T-cell (primary cell): ENCODE measurements around the gene CORIN. TPM values are rescaled to one million over a fixed set of nuclear protein-coding genes. Genes with fewer than 3 reads are reported as not detected.
"Not testable (repeated sequence)": the region's sequence is repeated elsewhere in the genome, so short reads cannot be mapped to it uniquely, and the experiment has no call there.

Experiments
- ATAC-seq, 4 experiments: fragments of 200-7000 bp in 3 of 4; fragments of 150-1000 bp in 1 of 4; cut with Tn5 transposase; replicated peaks in 1 of 4; 1 replicate in 3 of 4; 2 replicates in 1 of 4; pipeline ENCODE4 v1.10.0; 2021; ENCODE audit warnings: moderate library complexity in 3 of 4, mild to moderate bottlenecking in 2 of 4, moderate number of reproducible peaks in 1 of 4
- CTCF ChIA-PET, 2 donors: fragments of 300-600 bp; sonication (Branson Sonifier 250); formaldehyde crosslinking; loops; one replicate each; lab custom pipeline; 2022; ENCODE audit warnings: antibody characterized with exemption in 2 of 2; lab: Charles Lee
- POLR2A ChIA-PET, 2 donors: fragments of 300-600 bp; sonication (Branson Sonifier 250); formaldehyde crosslinking; loops; one replicate each; lab custom pipeline; 2022; ENCODE audit warnings: antibody characterized with exemption in 2 of 2; lab: Charles Lee
- DNase-seq, 35 experiments: peaks; one replicate each; pipeline versions ENCODE4 v3.0.0 to v3.0.0-alpha.2; 2013 to 2023
- H3K27ac ChIP-seq: one replicate; pipeline ENCODE4 v1.5.1; 2013; ENCODE audit warnings: low read length
- H3K27me3 ChIP-seq, 2 experiments: replicated peaks in 1 of 2; 1 replicate in 1 of 2; 2 replicates in 1 of 2; pipeline versions ENCODE4 v1.6.1 to v1.7.0; 2013; ENCODE audit warnings: low read length in 1 of 2, mixed read lengths in 1 of 2; ENCODE audit not compliant: control insufficient read depth in 2 of 2, insufficient read depth in 2 of 2; ENCODE audit errors: extremely low read depth in 1 of 2
- H3K36me3 ChIP-seq, 2 donors: 1 replicate in 1 of 2; 2 replicates in 1 of 2; pipeline versions ENCODE4 v1.6.1 to v1.7.0; 2013; ENCODE audit warnings: low read length in 1 of 2; ENCODE audit not compliant: control insufficient read depth in 2 of 2, insufficient read depth in 1 of 2; ENCODE audit errors: extremely low read depth in 1 of 2
- H3K4me1 ChIP-seq, 2 experiments: 1 replicate in 1 of 2; 2 replicates in 1 of 2; pipeline versions ENCODE4 v1.6.1 to v1.7.0; 2013; ENCODE audit warnings: low read length in 2 of 2, mixed read lengths in 1 of 2; ENCODE audit not compliant: insufficient read depth in 2 of 2, control insufficient read depth in 1 of 2; ENCODE audit errors: extremely low read depth in 1 of 2
- H3K4me3 ChIP-seq, 2 donors: 1 replicate in 1 of 2; 2 replicates in 1 of 2; pipeline versions ENCODE4 v1.5.1 to v1.7.0; 2013; ENCODE audit warnings: mild to moderate bottlenecking in 2 of 2, low read length in 1 of 2, moderate library complexity in 1 of 2; ENCODE audit not compliant: control insufficient read depth in 1 of 2; ENCODE audit errors: extremely low read depth in 1 of 2
- H3K9me3 ChIP-seq: 2 replicates; pipeline ENCODE4 v1.7.0; 2013
- H3K27ac Mint-ChIP-seq, 2 donors: one replicate each; pipeline ENCODE4 v1.8.0; 2020 to 2021; ENCODE audit warnings: mild to moderate bottlenecking in 2 of 2, mixed read lengths in 2 of 2
- H3K27me3 Mint-ChIP-seq, 2 donors: one replicate each; pipeline ENCODE4 v1.8.0; 2021 to 2022; ENCODE audit warnings: mixed read lengths in 2 of 2
- H3K36me3 Mint-ChIP-seq: one replicate; pipeline ENCODE4 v1.8.0; 2021; ENCODE audit warnings: mixed read lengths
- H3K4me1 Mint-ChIP-seq, 3 donors: one replicate each; pipeline ENCODE4 v1.8.0; 2020 to 2022; ENCODE audit warnings: mixed read lengths in 3 of 3, mild to moderate bottlenecking in 1 of 3
- H3K4me3 Mint-ChIP-seq, 3 donors: one replicate each; pipeline ENCODE4 v1.8.0; 2020 to 2022; ENCODE audit warnings: mild to moderate bottlenecking in 3 of 3, mixed read lengths in 3 of 3, moderate library complexity in 3 of 3
- H3K9me3 Mint-ChIP-seq, 3 donors: one replicate each; pipeline ENCODE4 v1.8.0; 2020 to 2022; ENCODE audit warnings: mixed read lengths in 3 of 3
- WGBS: methylation state at CpG from one replicate; pipeline ENCODE4 v1.1.5; 2013; ENCODE audit warnings: missing lambda C conversion rate; ENCODE audit not compliant: insufficient coverage; 5-methylcytosine and 5-hydroxymethylcytosine counted together
- total RNA-seq, 35 experiments: library from RNA in 6 of 35; stranded (reverse) in 6 of 35; fragments of 120-200 nt in 1 of 35; gene quantifications; one replicate each; pipeline versions ENCODE4 v1.2.1 to v1.2.4 and lab custom pipeline; 2013 to 2026

The CORIN gene
- total RNA-seq, 5 donors from 2014 or later (not counting 1 experiment from before 2014, with no cell fraction given) = 0.44 to 0.86 (median 0.55) TPM; not detected in 1

GRCh38 chr4:47753316-47753715 lies 84.6 kb downstream of the CORIN start:
- H3K36me3 Mint-ChIP-seq, H3K27ac ChIP-seq, H3K27ac Mint-ChIP-seq, H3K27me3 ChIP-seq, H3K9me3 ChIP-seq, POLR2A ChIA-PET, H3K4me3 Mint-ChIP-seq, H3K4me3 ChIP-seq, H3K36me3 ChIP-seq, ATAC-seq, DNase-seq, H3K4me1 ChIP-seq, CTCF ChIA-PET, H3K4me1 Mint-ChIP-seq: not testable (repeated sequence)
- 95% methylated on average over 4 of the region's 9 CpGs for WGBS
- H3K9me3 Mint-ChIP-seq = peaks cover 7 to 16% (median 9%) of the 10 kb centered on the region in 3 donors
- H3K27me3 Mint-ChIP-seq = peaks cover 8 to 40% of the 10 kb centered on the region in 2 donors

DNA sequence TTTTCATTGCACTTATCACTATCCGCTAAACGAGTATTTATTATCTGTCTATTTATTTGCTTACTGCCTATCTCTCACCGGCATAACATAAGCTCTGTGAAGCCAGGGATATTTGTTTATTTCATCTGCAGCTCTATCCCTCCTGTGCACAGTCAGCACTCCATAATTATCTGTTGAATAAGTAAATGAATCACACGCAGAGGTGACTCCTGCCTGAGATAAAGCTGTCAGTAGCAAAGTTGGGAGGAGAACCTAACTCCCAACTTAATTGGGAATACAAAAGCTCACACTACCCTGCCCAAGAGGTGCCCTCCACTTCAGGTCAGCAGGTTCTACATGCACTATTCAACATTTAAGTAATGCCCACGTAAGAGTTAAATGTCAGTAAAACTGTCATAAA lies 85.7 kb downstream of the CORIN start:
- peaks cover 8 to 38% of the 10 kb centered on the region in 2 donors for H3K27me3 Mint-ChIP-seq
- no peaks in the 10 kb centered on the region for H3K36me3 ChIP-seq
- ATAC-seq = no peak
- ChIA-PET POLR2A (no interaction called here), CTCF (no interaction called here)
- H3K4me3 Mint-ChIP-seq = no peak overlapping the region
- no peaks in the 10 kb centered on the region for H3K9me3 ChIP-seq
- H3K27ac ChIP-seq = no peak overlapping the region
- no peaks in the 10 kb centered on the region for H3K4me1 ChIP-seq
- H3K27ac Mint-ChIP-seq = no peak overlapping the region
- no peaks in the 10 kb centered on the region for H3K4me1 Mint-ChIP-seq
- H3K36me3 Mint-ChIP-seq = no peaks in the 10 kb centered on the region
- H3K9me3 Mint-ChIP-seq = peaks cover 7 to 16% (median 9%) of the 10 kb centered on the region in 3 donors
- no peaks in the 10 kb centered on the region for H3K27me3 ChIP-seq
- WGBS = 100% methylated on average over 1 of the region's 5 CpGs
- no peak overlapping the region for H3K4me3 ChIP-seq
- DNase-seq = no peak

DNA sequence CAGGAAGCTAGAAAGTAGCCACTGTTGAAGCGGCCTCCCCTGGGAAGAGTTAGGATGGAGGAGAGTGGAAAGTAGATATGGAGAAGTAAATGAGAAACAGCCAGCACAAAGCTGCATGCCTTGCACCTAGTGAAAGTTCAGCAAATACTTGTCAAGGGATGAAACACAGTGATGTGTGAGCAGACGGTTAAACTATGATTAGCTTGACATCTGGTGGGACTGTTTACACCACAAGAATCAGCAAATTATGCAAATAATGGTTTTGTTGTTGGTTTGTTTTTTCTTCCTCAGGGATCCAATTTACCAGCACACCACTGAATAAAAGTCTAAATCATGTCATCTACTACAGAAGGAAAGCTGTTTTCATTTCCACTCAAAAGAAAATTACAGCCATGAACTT lies 87.1 kb downstream of the CORIN start:
- ChIA-PET POLR2A (no interaction called here), CTCF (no interaction called here)
- Mint-ChIP-seq H3K4me3 (no peak overlapping the region), H3K27ac (no peak overlapping the region), H3K4me1 (no peaks in the 10 kb centered on the region), H3K9me3 (peaks cover 7 to 16% (median 9%) of the 10 kb centered on the region in 3 donors), H3K27me3 (peaks cover 8 to 31% of the 10 kb centered on the region in 2 donors), H3K36me3 (no peaks in the 10 kb centered on the region)
- Histone ChIP-seq H3K36me3 (no peaks in the 10 kb centered on the region), H3K27me3 (no peaks in the 10 kb centered on the region), H3K4me3 (no peak overlapping the region), H3K9me3 (no peaks in the 10 kb centered on the region), H3K27ac (no peak overlapping the region), H3K4me1 (no peaks in the 10 kb centered on the region)
- WGBS = no CpG with 5 or more reads among the region's 2 CpGs
- no peak for ATAC-seq
- no peak for DNase-seq

DNA sequence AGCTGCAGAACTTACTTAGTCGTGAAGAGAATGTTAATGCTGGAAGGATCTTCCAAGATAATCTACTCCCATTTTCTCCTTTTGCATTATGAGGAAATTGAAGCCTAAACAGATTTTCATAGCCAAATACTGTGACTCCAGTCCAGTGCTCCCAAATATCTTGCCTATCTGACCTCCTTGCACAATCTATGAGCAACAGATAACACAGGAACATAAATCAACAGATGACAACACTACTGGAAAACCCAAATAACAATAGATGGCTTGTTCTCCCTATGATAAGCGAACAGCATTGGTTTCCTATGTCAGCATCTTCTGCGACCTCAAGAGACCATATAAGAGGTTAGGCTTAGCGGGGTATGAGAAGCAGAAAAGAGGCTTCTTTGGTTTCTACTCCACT lies 88.0 kb downstream of the CORIN start:
- ChIA-PET CTCF (no interaction called here), POLR2A (no interaction called here)
- ATAC-seq = no peak
- no peak overlapping the region for H3K4me3 ChIP-seq
- H3K36me3 ChIP-seq = no peaks in the 10 kb centered on the region
- H3K27me3 ChIP-seq = no peaks in the 10 kb centered on the region
- 81% methylated on average over 3 of the region's 4 CpGs for WGBS
- no peak for DNase-seq
- Mint-ChIP-seq H3K4me1 (no peaks in the 10 kb centered on the region), H3K9me3 (peaks cover 7 to 16% (median 9%) of the 10 kb centered on the region in 3 donors), H3K4me3 (no peak overlapping the region), H3K27me3 (peaks cover 6 to 31% of the 10 kb centered on the region in 2 donors), H3K27ac (no peak overlapping the region), H3K36me3 (no peaks in the 10 kb centered on the region)
- H3K9me3 ChIP-seq = no peaks in the 10 kb centered on the region
- H3K4me1 ChIP-seq = no peaks in the 10 kb centered on the region
- no peak overlapping the region for H3K27ac ChIP-seq

DNA sequence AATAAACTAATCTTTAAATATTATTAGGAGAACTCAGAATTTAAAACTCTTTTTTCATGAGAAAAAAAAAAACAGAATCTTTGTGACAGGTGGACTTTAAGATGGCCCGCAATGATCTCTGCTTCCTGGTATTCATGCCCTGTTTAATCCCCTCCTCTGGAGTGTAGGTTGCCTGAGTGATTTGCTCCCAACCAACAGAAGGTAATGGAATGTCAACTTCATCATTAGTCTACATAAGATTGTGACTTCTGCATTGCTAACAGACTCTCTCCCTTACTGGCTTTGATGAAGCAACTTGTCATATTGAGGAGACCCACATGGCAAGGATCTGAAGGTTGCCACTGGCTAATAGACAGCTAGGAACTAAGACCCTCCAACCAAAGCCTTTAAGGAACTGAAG lies 88.8 kb downstream of the CORIN start:
- ATAC-seq = no peak
- no peak overlapping the region for H3K4me3 Mint-ChIP-seq
- peaks cover 0 to 3% (median 0%) of the 10 kb centered on the region in 3 donors for H3K4me1 Mint-ChIP-seq
- Histone ChIP-seq H3K4me3 (no peak overlapping the region), H3K9me3 (no peaks in the 10 kb centered on the region), H3K27me3 (no peaks in the 10 kb centered on the region), H3K4me1 (no peaks in the 10 kb centered on the region), H3K27ac (no peak overlapping the region), H3K36me3 (no peaks in the 10 kb centered on the region)
- ChIA-PET CTCF (no interaction called here), POLR2A (interaction anchor here in 1 of 2 donors (0.7 kb wide), 1 partner anchor 690 kb away, joined by 3 read pairs; no protein-coding TSS in a partner anchor)
- H3K27ac Mint-ChIP-seq = no peak overlapping the region
- DNase-seq = no peak
- H3K9me3 Mint-ChIP-seq = peaks cover 7 to 16% (median 9%) of the 10 kb centered on the region in 3 donors
- peaks cover 6 to 31% of the 10 kb centered on the region in 2 donors for H3K27me3 Mint-ChIP-seq
- no peaks in the 10 kb centered on the region for H3K36me3 Mint-ChIP-seq
- WGBS = no CpG with 5 or more reads among the region's 1 CpG

DNA sequence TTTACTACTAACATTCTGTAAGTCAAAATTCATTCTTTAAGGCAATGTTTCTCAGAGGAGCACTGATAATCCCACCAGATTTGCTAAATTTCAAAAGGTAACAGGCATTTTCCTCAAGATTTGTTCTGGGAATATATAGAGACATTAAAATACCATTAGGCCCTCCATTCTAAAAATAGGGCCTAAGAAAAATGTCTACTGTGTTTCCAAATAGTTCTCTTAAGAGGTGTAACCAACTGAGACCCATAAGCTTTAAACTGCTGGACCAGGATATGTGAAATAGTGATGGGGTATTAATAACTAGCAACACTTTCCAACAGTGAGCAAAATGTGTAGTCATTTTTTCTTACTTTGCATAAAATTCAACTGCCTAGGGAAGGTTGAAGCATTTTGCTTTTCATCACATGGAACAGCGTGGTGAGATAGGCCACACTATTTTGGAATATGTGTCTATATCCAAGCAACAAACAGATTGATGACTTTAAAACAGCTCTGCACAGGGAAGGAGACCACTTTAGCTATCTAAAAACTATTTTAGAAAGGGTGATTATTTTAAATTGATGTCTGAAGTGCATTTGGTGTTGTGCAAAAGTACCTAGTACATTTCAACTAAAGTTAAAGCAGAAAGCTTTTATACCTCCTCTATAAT lies 89.9 kb downstream of the CORIN start:
- H3K4me3 ChIP-seq = no peak overlapping the region
- ATAC-seq (no peak), DNase-seq (no peak)
- H3K27me3 ChIP-seq = no peaks in the 10 kb centered on the region
- H3K4me1 Mint-ChIP-seq = peaks cover 0 to 5% (median 2%) of the 10 kb centered on the region in 3 donors
- peaks cover 9 to 29% of the 10 kb centered on the region in 2 donors for H3K27me3 Mint-ChIP-seq
- ChIA-PET POLR2A (no interaction called here), CTCF (no interaction called here)
- H3K36me3 Mint-ChIP-seq = no peaks in the 10 kb centered on the region
- no peaks in the 10 kb centered on the region for H3K9me3 ChIP-seq
- H3K27ac ChIP-seq = no peak overlapping the region
- no peak overlapping the region for H3K4me3 Mint-ChIP-seq
- peaks cover 5 to 10% (median 7%) of the 10 kb centered on the region in 3 donors for H3K9me3 Mint-ChIP-seq
- H3K36me3 ChIP-seq = no peaks in the 10 kb centered on the region
- WGBS = no CpG with 5 or more reads among the region's 1 CpG
- H3K27ac Mint-ChIP-seq = no peak overlapping the region
- H3K4me1 ChIP-seq = no peaks in the 10 kb centered on the region
